ENCODE results near the gene FRAT1. TPM values are rescaled to one million over a fixed set of nuclear protein-coding genes. Genes with fewer than 3 reads are reported as not detected.
"Not testable (repeated sequence)": the region's sequence is repeated elsewhere in the genome, so short reads cannot be mapped to it uniquely, and the experiment has no call there.

The FRAT1 gene
- polyA plus RNA-seq, 1 donor from 2014 or later: 10.8 TPM

DNA sequence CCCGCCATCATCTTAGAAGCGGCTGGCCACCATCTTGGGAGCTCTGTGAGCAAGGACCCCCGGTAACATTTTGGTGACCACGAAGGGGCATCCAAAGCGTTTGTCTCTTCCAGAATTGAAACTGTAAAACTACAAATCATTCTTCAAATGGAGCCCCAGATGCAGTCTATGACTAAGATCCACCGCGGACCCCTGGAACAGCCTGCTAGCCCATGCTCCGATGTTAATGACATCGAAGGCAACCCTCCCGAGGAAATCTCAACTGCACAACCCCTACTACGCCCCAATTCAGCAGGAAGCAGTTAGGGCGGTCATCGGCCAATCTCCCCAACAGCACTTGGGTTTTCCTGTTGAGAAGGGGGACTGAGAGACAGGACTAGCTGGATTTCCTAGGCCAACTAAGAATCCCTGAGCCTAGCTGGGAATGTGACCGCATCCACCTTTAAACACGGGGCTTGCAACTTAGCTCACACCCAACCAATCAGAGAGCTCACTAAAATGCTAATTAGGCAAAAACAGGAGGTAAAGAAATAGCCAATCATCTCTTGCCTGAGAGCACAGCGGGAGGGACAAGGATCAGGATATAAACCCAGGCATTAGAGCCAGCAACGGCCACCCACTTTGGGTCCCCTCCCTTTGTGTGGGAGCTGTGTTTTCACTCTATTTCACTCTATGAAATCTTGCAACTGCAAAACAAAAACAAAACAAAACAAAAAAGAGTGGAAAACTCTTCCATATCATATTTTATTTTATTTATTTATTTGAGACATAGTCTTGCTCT is 28.3 kb upstream of the FRAT1 start:
- H3F3A ChIP-seq (ENCODE audit: insufficient read depth, low read length, poor library complexity, severe bottlenecking); H3K9me3 ChIP-seq (ENCODE audit: low read length); H3K36me3 ChIP-seq (ENCODE audit: insufficient read depth, low read length); H3K4me3 ChIP-seq (ENCODE audit: low read length); H4K20me1 ChIP-seq (ENCODE audit: insufficient read depth); H3K79me2 ChIP-seq (replicated peaks; ENCODE audit: insufficient read depth, low read length); H3K27me3 ChIP-seq (ENCODE audit: insufficient read depth, low read depth, low read length); H3K9me2 ChIP-seq (ENCODE audit: insufficient read depth, low read length); H2AFZ ChIP-seq (ENCODE audit: low read depth, low read length); H3K27ac ChIP-seq (ENCODE audit: low read length); H3K4me2 ChIP-seq (ENCODE audit: low read length); H3K9ac ChIP-seq (ENCODE audit: low read length): not testable (repeated sequence)

DNA sequence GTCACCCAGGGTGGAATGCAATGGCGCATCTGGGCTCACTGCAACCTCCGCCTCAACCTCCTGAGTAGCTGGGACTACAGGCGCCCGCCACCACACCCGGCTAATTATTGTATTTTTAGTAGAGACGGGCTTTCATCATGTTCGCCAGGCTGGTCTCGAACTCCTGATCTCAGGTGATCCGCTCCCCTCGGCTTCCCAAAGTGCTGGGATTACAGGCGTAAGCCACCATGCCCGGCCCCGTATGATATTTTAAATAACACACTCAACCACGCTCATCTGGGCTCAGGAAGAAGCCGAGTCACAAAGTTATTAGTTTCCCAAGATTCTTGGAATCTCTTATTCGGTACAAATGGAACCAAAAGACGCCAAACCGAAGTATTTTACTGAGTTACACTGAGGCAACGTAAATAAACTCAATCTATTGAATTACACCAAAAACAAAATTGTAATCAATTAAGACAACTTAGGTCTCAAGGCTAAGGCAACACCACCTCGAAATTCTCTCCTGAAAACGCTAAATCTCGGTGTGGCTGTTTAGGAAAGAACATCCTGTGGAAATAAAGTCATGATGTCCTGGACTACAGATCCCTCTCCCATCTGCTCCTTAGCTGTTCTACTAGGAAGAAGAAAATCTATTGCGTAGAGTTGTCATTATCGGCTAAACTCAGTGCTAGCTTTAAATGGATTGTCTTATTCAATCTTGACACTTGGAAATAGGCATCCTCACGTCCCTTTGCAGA is 27.5 kb upstream of the FRAT1 start:
- H2AFZ ChIP-seq (ENCODE audit: low read depth, low read length): peak overlapping the region; percentile 74

More for the DNA sequence above, 27.5 kb upstream of the FRAT1 start:
- TF ChIP-seq POLR2AphosphoS5 (IDR thresholded peaks at IDR 0.05): no peak
- TF ChIP-seq RAD21 (conservative IDR thresholded peaks at IDR 0.05): no peak
- no peak for TF ChIP-seq TAF1 (IDR thresholded peaks at IDR 0.05; ENCODE audit: low read depth)
- no peak for TF ChIP-seq EZH2 (IDR thresholded peaks at IDR 0.05; ENCODE audit: borderline replicate concordance, insufficient read depth, low read length, poor library complexity, severe bottlenecking)
- no peak for TF ChIP-seq SMC3 (conservative IDR thresholded peaks at IDR 0.05; ENCODE audit: poor library complexity)
- TF ChIP-seq, protein P1, sequence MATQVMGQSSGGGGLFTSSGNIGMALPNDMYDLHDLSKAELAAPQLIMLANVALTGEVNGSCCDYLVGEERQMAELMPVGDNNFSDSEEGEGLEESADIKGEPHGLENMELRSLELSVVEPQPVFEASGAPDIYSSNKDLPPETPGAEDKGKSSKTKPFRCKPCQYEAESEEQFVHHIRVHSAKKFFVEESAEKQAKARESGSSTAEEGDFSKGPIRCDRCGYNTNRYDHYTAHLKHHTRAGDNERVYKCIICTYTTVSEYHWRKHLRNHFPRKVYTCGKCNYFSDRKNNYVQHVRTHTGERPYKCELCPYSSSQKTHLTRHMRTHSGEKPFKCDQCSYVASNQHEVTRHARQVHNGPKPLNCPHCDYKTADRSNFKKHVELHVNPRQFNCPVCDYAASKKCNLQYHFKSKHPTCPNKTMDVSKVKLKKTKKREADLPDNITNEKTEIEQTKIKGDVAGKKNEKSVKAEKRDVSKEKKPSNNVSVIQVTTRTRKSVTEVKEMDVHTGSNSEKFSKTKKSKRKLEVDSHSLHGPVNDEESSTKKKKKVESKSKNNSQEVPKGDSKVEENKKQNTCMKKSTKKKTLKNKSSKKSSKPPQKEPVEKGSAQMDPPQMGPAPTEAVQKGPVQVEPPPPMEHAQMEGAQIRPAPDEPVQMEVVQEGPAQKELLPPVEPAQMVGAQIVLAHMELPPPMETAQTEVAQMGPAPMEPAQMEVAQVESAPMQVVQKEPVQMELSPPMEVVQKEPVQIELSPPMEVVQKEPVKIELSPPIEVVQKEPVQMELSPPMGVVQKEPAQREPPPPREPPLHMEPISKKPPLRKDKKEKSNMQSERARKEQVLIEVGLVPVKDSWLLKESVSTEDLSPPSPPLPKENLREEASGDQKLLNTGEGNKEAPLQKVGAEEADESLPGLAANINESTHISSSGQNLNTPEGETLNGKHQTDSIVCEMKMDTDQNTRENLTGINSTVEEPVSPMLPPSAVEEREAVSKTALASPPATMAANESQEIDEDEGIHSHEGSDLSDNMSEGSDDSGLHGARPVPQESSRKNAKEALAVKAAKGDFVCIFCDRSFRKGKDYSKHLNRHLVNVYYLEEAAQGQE (IDR thresholded peaks at IDR 0.05; ENCODE audit: borderline replicate concordance): no peak
- TF ChIP-seq EP300 (conservative IDR thresholded peaks at IDR 0.05; ENCODE audit: poor library complexity, severe bottlenecking): no peak
- TF ChIP-seq MXI1 (conservative IDR thresholded peaks at IDR 0.05; ENCODE audit: poor library complexity, severe bottlenecking): no peak
- TF ChIP-seq, protein P2, sequence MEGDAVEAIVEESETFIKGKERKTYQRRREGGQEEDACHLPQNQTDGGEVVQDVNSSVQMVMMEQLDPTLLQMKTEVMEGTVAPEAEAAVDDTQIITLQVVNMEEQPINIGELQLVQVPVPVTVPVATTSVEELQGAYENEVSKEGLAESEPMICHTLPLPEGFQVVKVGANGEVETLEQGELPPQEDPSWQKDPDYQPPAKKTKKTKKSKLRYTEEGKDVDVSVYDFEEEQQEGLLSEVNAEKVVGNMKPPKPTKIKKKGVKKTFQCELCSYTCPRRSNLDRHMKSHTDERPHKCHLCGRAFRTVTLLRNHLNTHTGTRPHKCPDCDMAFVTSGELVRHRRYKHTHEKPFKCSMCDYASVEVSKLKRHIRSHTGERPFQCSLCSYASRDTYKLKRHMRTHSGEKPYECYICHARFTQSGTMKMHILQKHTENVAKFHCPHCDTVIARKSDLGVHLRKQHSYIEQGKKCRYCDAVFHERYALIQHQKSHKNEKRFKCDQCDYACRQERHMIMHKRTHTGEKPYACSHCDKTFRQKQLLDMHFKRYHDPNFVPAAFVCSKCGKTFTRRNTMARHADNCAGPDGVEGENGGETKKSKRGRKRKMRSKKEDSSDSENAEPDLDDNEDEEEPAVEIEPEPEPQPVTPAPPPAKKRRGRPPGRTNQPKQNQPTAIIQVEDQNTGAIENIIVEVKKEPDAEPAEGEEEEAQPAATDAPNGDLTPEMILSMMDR (IDR thresholded peaks at IDR 0.05; ENCODE audit: poor library complexity, severe bottlenecking): no peak
- Histone ChIP-seq H3K36me3 (ENCODE audit: insufficient read depth, low read length) (no peaks in the 10 kb centered on the region), H3F3A (ENCODE audit: insufficient read depth, low read length, poor library complexity, severe bottlenecking) (no peaks in the 10 kb centered on the region), H3K79me2 (replicated peaks; ENCODE audit: insufficient read depth, low read length) (no peaks in the 10 kb centered on the region), H3K4me2 (ENCODE audit: low read length) (peak overlapping the region; percentile 72), H3K4me3 (ENCODE audit: low read length) (peak overlapping the region; percentile 89), H4K20me1 (ENCODE audit: insufficient read depth) (no peaks in the 10 kb centered on the region), H3K9me2 (ENCODE audit: insufficient read depth, low read length) (no peaks in the 10 kb centered on the region), H3K9ac (ENCODE audit: low read length) (peak overlapping the region; percentile 69), H3K9me3 (ENCODE audit: low read length) (no peaks in the 10 kb centered on the region), H3K27ac (ENCODE audit: low read length) (peak overlapping the region; percentile 69), H3K27me3 (ENCODE audit: insufficient read depth, low read depth, low read length) (no peaks in the 10 kb centered on the region)
